A549 treated with GW870086 at 1 μM for 4 hours (cell line): ENCODE results near the gene LAMA1. TPM values are rescaled to one million over a fixed set of nuclear protein-coding genes. Genes with fewer than 3 reads are reported as not detected.

Experiments
- total RNA-seq: library from RNA; stranded (reverse); fragments of 200-300 nt; extraction: Qiagen RNA extraction; gene quantifications from 5 replicates; pipeline ENCODE4 v1.2.3, GENCODE V29; 2022; ENCODE audit warnings: low read depth

Gene LAMA1
- total RNA-seq = 0.13 to 0.30 TPM (median 0.15 TPM) in 5 replicates

DNA sequence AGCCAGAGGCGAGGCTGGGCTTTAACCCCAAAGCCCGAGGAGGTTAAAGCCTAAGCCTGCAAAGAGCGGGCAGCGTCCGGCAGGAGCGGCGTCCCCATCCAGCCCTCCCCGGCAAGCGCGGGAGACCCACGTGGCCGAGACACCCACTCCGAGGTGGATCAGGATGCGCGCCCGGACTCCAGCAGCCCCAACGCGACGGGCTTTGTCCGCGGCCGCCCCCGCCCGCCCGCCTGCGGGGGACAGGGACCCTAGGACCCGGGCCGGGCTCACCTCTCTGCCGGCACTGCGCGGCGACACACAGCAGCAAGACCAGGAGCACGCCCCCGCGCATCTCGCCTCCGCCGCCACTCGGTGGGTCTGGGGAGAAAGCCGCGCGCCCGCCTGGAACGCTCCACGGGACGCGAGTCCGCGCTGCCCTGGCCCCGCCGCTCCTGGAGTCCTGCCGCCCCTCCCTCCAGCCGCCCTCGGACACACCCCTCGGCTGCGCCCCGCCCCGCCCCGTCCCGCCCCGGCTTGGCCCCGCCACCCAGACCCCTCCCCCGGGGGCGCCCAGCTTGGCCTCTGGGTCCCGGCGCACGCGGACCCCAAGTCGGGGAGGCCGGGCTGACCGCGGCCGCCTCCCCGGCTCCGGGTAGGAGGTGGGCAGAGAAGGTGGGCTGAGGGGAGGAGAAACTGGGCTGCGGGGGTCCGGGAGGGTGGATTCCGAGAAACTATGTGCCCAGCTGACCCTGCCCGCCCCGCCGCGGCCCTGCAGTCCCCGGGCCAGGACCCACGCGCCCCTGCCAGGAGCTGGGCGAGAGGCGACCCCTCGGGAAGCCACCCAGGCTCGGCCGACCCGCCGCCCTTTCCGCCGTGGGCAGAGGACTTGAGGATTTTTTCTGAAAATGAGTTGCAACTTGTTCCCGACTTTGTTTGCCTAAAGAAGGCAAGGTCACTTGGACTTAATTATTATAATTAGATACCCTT is at the start of gene LAMA1:
TSS of gene LAMA1 (minus strand) at position 408 of the 966 bp plus-strand sequence. CDS start at position 331, 77 bp downstream.

Other genes starting within 250 kb of the LAMA1 start
- not detected in 5 replicates for gene LRRC30, start 113.3 kb upstream of the LAMA1 start, total RNA-seq